ENCODE results near the gene GABRP.

GABRP gene

DNA sequence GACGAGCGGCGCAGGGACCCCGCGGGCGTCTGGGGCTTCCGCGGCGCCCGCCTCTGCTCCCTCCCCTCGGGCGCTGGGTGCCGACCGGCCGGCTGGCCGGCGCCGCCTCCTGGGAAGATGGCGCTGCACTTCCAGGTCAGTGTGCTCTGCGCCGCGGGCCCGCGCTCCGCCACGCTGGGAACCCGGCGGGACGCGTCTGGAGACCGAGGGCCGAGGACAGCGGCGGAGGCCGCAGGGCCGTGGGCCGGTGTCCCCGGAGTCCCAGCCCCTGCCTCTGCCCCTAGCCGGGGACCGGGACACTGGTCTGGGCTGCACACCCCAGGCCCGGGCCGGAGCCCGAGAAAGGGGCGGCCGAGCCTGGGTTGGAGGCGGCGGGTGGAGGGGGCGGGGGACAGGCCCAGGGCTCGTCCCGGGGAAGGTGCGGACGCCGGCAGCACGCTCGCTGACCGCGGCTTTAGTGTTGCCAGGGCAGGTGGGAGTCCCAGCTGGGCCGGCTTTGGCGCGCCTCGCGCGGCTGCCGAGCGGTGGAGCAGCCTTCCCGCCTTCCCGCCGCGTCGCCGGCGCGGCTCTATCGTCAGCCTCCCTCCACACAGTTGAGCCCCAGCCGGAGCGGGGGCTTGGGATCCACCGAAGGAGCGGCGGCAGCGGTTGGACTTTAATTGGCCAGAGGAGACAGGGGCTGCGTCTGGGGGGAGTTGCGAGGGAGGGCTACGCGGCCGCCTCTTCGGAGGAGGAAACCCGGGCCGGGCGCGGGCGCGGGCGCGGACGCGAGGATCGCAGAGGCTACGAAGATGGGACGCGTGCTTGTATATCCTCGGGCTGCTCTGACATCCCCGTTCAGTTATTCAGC is 78.6 kb downstream of the GABRP start, which contains the start of gene RANBP17:
Gene RANBP17 (plus strand): TSS at position 102 of the 850 bp plus-strand sequence.
- peak; percentile 77 to 81 for DNase-seq (ENCODE audit: low read depth in 2 of 2)
- TF ChIP-seq, protein P1, sequence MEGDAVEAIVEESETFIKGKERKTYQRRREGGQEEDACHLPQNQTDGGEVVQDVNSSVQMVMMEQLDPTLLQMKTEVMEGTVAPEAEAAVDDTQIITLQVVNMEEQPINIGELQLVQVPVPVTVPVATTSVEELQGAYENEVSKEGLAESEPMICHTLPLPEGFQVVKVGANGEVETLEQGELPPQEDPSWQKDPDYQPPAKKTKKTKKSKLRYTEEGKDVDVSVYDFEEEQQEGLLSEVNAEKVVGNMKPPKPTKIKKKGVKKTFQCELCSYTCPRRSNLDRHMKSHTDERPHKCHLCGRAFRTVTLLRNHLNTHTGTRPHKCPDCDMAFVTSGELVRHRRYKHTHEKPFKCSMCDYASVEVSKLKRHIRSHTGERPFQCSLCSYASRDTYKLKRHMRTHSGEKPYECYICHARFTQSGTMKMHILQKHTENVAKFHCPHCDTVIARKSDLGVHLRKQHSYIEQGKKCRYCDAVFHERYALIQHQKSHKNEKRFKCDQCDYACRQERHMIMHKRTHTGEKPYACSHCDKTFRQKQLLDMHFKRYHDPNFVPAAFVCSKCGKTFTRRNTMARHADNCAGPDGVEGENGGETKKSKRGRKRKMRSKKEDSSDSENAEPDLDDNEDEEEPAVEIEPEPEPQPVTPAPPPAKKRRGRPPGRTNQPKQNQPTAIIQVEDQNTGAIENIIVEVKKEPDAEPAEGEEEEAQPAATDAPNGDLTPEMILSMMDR (IDR thresholded peaks at IDR 0.05; ENCODE audit: low read depth, low read length) = no peak
- peak within 1 kb of the TSS; percentile 69 to 77 for H3K4me3 ChIP-seq (replicated peaks in 1 of 2; ENCODE audit: low read depth in 2 of 2, low read length in 2 of 2)

DNA sequence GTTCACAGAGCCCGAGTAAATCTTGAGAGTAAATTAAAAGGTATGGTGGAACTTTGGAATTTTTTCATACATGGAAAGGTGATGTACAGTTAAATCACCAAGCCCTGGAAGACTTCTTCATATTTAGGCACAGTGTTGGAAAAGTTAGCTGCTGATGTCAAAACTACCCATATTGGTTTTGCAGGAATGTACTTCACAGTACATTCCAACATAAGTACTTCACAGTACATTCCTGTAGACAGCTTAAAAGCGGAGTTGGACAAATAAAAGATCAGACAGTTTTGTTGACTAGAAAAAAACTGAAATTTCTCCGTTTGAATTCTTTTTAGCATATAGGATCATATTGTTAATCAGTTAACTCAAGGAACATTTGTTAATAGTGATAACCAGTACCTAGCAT is 80.1 kb downstream of the GABRP start:
- peak; percentile 67 to 83 for DNase-seq (ENCODE audit: low read depth in 2 of 2)
- TF ChIP-seq, protein P1 (IDR thresholded peaks at IDR 0.05; ENCODE audit: low read depth, low read length) = no peak
- H3K4me3 ChIP-seq (replicated peaks in 1 of 2; ENCODE audit: low read depth in 2 of 2, low read length in 2 of 2) = no peak overlapping the region

All from cardiac fibroblast (primary cell).